Stomach (tissue), 4 donors: ENCODE results near the gene PFKP.
"Not testable (repeated sequence)": the region's sequence is repeated elsewhere in the genome, so short reads cannot be mapped to it uniquely, and the experiment has no call there.

Source experiments
- POLR2AphosphoS5 ChIP-seq, 3 donors: sonication (generic); formaldehyde crosslinking; IDR thresholded peaks; one replicate each; pipeline ENCODE4 v1.6.1; 2016; ENCODE audit warnings: antibody characterized with exemption in 3 of 3
- TF ChIP-seq, protein P1 (sequence below), 7 experiments: fragments of 450-650 bp in 4 of 7; fragments of 200-600 bp in 3 of 7; sonication (generic) in 3 of 7; IDR thresholded peaks; one replicate each; pipeline ENCODE4 v1.5.1; 2016 to 2019; ENCODE audit warnings: antibody characterized with exemption in 7 of 7, control low read depth in 2 of 7, mild to moderate bottlenecking in 1 of 7

DNA sequence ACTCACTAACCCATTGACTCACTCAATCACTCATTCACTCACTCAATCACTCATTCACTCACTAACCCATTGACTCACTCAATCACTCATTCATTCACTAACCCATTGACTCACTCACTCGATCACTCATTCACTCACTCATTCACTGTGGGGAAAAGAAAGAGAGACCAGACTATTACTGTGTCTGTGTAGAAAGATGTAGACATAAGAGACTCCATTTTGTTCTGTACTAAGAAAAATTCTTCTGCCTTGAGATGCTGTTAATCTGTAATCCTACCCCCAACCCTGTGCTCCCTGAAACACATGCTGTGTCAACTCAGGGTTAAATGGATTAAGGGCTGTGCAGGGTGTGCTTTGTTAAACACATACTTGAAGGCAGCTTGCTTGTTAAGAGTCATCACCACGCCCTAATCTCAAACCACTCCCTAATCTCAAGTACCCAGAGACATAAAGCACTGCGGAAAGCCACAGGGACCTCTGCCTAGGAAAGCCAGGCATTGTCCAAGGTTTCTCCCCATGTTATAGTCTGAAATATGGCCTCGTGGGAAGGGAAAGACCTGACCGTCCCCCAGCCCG lies 5.9 kb upstream of the PFKP start:
- TF ChIP-seq, protein P1, sequence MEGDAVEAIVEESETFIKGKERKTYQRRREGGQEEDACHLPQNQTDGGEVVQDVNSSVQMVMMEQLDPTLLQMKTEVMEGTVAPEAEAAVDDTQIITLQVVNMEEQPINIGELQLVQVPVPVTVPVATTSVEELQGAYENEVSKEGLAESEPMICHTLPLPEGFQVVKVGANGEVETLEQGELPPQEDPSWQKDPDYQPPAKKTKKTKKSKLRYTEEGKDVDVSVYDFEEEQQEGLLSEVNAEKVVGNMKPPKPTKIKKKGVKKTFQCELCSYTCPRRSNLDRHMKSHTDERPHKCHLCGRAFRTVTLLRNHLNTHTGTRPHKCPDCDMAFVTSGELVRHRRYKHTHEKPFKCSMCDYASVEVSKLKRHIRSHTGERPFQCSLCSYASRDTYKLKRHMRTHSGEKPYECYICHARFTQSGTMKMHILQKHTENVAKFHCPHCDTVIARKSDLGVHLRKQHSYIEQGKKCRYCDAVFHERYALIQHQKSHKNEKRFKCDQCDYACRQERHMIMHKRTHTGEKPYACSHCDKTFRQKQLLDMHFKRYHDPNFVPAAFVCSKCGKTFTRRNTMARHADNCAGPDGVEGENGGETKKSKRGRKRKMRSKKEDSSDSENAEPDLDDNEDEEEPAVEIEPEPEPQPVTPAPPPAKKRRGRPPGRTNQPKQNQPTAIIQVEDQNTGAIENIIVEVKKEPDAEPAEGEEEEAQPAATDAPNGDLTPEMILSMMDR (IDR thresholded peaks at IDR 0.05) = not testable (repeated sequence)
- TF ChIP-seq POLR2AphosphoS5 (IDR thresholded peaks at IDR 0.05) = not testable (repeated sequence)
